Fibroblast of lung (primary cell): Measurements from ENCODE around the gene PKD1L1. TPM values are rescaled to one million over a fixed set of nuclear protein-coding genes. Genes with fewer than 3 reads are reported as not detected.

Experiments used
- DNase-seq, 2 donors: peaks; one replicate each; pipeline versions ENCODE4 v3.0.0 to v3.0.0-alpha.2; 2010; ENCODE audit warnings: low read depth in 2 of 2
- H2AFZ ChIP-seq: 2 replicates; pipeline ENCODE4 v1.5.1; 2012; ENCODE audit warnings: low read length, control low read depth, inconsistent platforms
- H3K27ac ChIP-seq: 2 replicates; pipeline ENCODE4 v1.5.1; 2011; ENCODE audit warnings: low read length, control low read depth; ENCODE audit not compliant: insufficient read depth
- H3K27me3 ChIP-seq: 2 replicates; pipeline ENCODE4 v1.5.1; 2011; ENCODE audit warnings: mild to moderate bottlenecking, low read length; ENCODE audit not compliant: control insufficient read depth, insufficient read depth
- H3K36me3 ChIP-seq: 2 replicates; pipeline ENCODE4 v1.5.1; 2011; ENCODE audit warnings: low read length; ENCODE audit not compliant: control insufficient read depth, insufficient read depth
- H3K4me1 ChIP-seq: 2 replicates; pipeline ENCODE4 v1.5.1; 2011; ENCODE audit warnings: low read length; ENCODE audit not compliant: control insufficient read depth, insufficient read depth; ENCODE audit errors: extremely low read depth
- H3K4me2 ChIP-seq: 2 replicates; pipeline ENCODE4 v1.5.1; 2011; ENCODE audit warnings: low read length, control low read depth; ENCODE audit not compliant: insufficient read depth; ENCODE audit errors: extremely low read depth
- H3K4me3 ChIP-seq, 4 experiments: fragments of 200-600 bp in 1 of 4; sonication (generic) in 1 of 4; replicated peaks in 1 of 4; 2 replicates each; pipeline ENCODE4 v1.5.1; 2011 to 2016; ENCODE audit warnings: low read length in 4 of 4, low read depth in 3 of 4, mild to moderate bottlenecking in 3 of 4, control low read depth in 2 of 4, inconsistent platforms in 1 of 4, mixed read lengths in 1 of 4; ENCODE audit not compliant: insufficient read depth in 1 of 4; ENCODE audit errors: control extremely low read depth in 1 of 4
- H3K79me2 ChIP-seq: 2 replicates; pipeline ENCODE4 v1.5.1; 2012; ENCODE audit warnings: mild to moderate bottlenecking, low read length, inconsistent platforms; ENCODE audit not compliant: control insufficient read depth, insufficient read depth
- H3K9ac ChIP-seq: 2 replicates; pipeline ENCODE4 v1.5.1; 2011; ENCODE audit warnings: mild to moderate bottlenecking, low read length, control low read depth; ENCODE audit not compliant: insufficient read depth
- H3K9me3 ChIP-seq: 2 replicates; pipeline ENCODE4 v1.5.1; 2012; ENCODE audit warnings: low read depth, low read length; ENCODE audit not compliant: control insufficient read depth, insufficient read depth
- H4K20me1 ChIP-seq: 2 replicates; pipeline ENCODE4 v1.5.1; 2011; ENCODE audit warnings: low read length; ENCODE audit not compliant: control insufficient read depth, insufficient read depth; ENCODE audit errors: extremely low read depth
- CTCF ChIP-seq, 2 donors: IDR thresholded peaks in 1 of 2; conservative IDR thresholded peaks in 1 of 2; 1 replicate in 1 of 2; 2 replicates in 1 of 2; pipeline ENCODE4 v1.5.1; 2011 to 2012; ENCODE audit warnings: low read length in 2 of 2, control low read depth in 1 of 2, inconsistent platforms in 1 of 2, low read depth in 1 of 2, mild to moderate bottlenecking in 1 of 2
- EZH2 ChIP-seq: IDR thresholded peaks from 2 replicates; pipeline ENCODE4 v1.5.1; 2012; ENCODE audit warnings: low read length, control low read depth, mild to moderate bottlenecking; ENCODE audit errors: missing control alignments
- polyA plus RNA-seq, 2 donors: library from polyadenylated mRNA; depleted of rRNA in 1 of 2; stranded (reverse) in 1 of 2; unstranded in 1 of 2; fragments of >200 nt; gene quantifications; 2 replicates each; pipeline ENCODE4 v1.2.1, GENCODE V29; 2011 to 2012; ENCODE audit warnings: missing spikeins in 1 of 2
- total RNA-seq: library from RNA; depleted of rRNA; stranded (reverse); fragments of >200 nt; gene quantifications from 2 replicates; pipeline ENCODE4 v1.2.1, GENCODE V29; 2014

The PKD1L1 gene
- total and polyA plus RNA-seq, 2 donors (not counting 1 experiment from before 2014, with no cell fraction given): under 0.01 to 0.12 TPM

- Histone ChIP-seq H3K4me2 (no peak overlapping the region), H2AFZ (no peak overlapping the region)
- DNase-seq: no peak
Observed at GRCh38 chr7:47737601-47738000, 210.7 kb downstream of the PKD1L1 start.

GRCh38 chr7:47735431-47736345 lies 212.6 kb downstream of the PKD1L1 start:
- Histone ChIP-seq H3K27ac (no peak overlapping the region), H3K36me3 (no peaks in the 10 kb centered on the region), H4K20me1 (no peaks in the 10 kb centered on the region), H3K4me1 (no peaks in the 10 kb centered on the region), H2AFZ (no peak overlapping the region), H3K79me2 (no peaks in the 10 kb centered on the region), H3K27me3 (peaks cover 5% of the 10 kb centered on the region), H3K4me3 (no peak overlapping the region), H3K9ac (no peak overlapping the region), H3K4me2 (no peak overlapping the region), H3K9me3 (no peaks in the 10 kb centered on the region)
- DNase-seq: no peak
- no peak for TF ChIP-seq EZH2
- TF ChIP-seq CTCF (conservative IDR thresholded peaks at IDR 0.05 in 1 of 2, IDR thresholded peaks at IDR 0.05 in 1 of 2; ENCODE audit: low read depth in 1 of 2, low read length in 2 of 2): no peak

More at GRCh38 chr7:47737601-47738000, 210.7 kb downstream of the PKD1L1 start:
- H3K27me3 ChIP-seq: peaks cover 3% of the 10 kb centered on the region
- H3K36me3 ChIP-seq: no peaks in the 10 kb centered on the region
- H4K20me1 ChIP-seq: no peaks in the 10 kb centered on the region
- no peak overlapping the region for H3K4me3 ChIP-seq
- no peak overlapping the region for H3K27ac ChIP-seq
- H3K4me1 ChIP-seq: no peaks in the 10 kb centered on the region
- H3K79me2 ChIP-seq: no peaks in the 10 kb centered on the region
- H3K9ac ChIP-seq: no peak overlapping the region
- TF ChIP-seq CTCF (conservative IDR thresholded peaks at IDR 0.05 in 1 of 2, IDR thresholded peaks at IDR 0.05 in 1 of 2; ENCODE audit: low read depth in 1 of 2, low read length in 2 of 2): no peak
- no peak for TF ChIP-seq EZH2
- no peaks in the 10 kb centered on the region for H3K9me3 ChIP-seq

GRCh38 chr7:47734949-47735291 lies 213.3 kb downstream of the PKD1L1 start:
- TF ChIP-seq CTCF (conservative IDR thresholded peaks at IDR 0.05 in 1 of 2, IDR thresholded peaks at IDR 0.05 in 1 of 2; ENCODE audit: low read depth in 1 of 2, low read length in 2 of 2) (no peak), EZH2 (no peak)
- Histone ChIP-seq H4K20me1 (no peaks in the 10 kb centered on the region), H3K79me2 (no peaks in the 10 kb centered on the region), H3K9me3 (no peaks in the 10 kb centered on the region), H3K27ac (no peak overlapping the region), H2AFZ (no peak overlapping the region), H3K9ac (no peak overlapping the region), H3K4me2 (no peak overlapping the region), H3K4me3 (no peak overlapping the region), H3K27me3 (peaks cover 5% of the 10 kb centered on the region), H3K4me1 (no peaks in the 10 kb centered on the region), H3K36me3 (no peaks in the 10 kb centered on the region)
- DNase-seq: no peak
